Colon (tissue), 2 donors: ENCODE results near the gene DTNBP1.
"Not testable (repeated sequence)": the region's sequence is repeated elsewhere in the genome, so short reads cannot be mapped to it uniquely, and the experiment has no call there.

Experiments
- FAIRE-seq: peaks from 2 replicates; lab custom pipeline; 2012; peaks lifted over from hg19 to GRCh38; lab: Jason Lieb, UNC
- donor health status: control.
- donor health status: control.

The DTNBP1 gene

GRCh38 chr6:15556711-15557110, 106.1 kb downstream of the DTNBP1 start:
- no peak for FAIRE-seq

GRCh38 chr6:15555101-15556038, 107.5 kb downstream of the DTNBP1 start:
- no peak for FAIRE-seq

- FAIRE-seq = no peak
These were observed 108.1 kb downstream of the DTNBP1 start for GRCh38 chr6:15554728-15555100.

GRCh38 chr6:15553736-15554294, 109.0 kb downstream of the DTNBP1 start:
- no peak for FAIRE-seq

GRCh38 chr6:15553031-15553430, 109.8 kb downstream of the DTNBP1 start:
- FAIRE-seq = no peak

GRCh38 chr6:15551798-15552197, 111.0 kb downstream of the DTNBP1 start:
- FAIRE-seq = no peak

GRCh38 chr6:15551262-15551661, 111.6 kb downstream of the DTNBP1 start:
- FAIRE-seq = no peak

GRCh38 chr6:15550546-15551123, 112.2 kb downstream of the DTNBP1 start:
- FAIRE-seq = no peak

GRCh38 chr6:15549371-15549770, 113.5 kb downstream of the DTNBP1 start:
- FAIRE-seq = no peak

GRCh38 chr6:15547400-15547799, 115.4 kb downstream of the DTNBP1 start:
- no peak for FAIRE-seq

GRCh38 chr6:15546591-15546990, 116.2 kb downstream of the DTNBP1 start:
- no peak for FAIRE-seq

GRCh38 chr6:15544321-15544900, 118.4 kb downstream of the DTNBP1 start:
- FAIRE-seq = no peak

GRCh38 chr6:15543332-15543917, 119.4 kb downstream of the DTNBP1 start:
- not testable (repeated sequence) for FAIRE-seq

- FAIRE-seq = no peak
These were observed 123.0 kb downstream of the DTNBP1 start for GRCh38 chr6:15539722-15540270.

- no peak for FAIRE-seq
These were observed 123.9 kb downstream of the DTNBP1 start for GRCh38 chr6:15538766-15539495.

GRCh38 chr6:15538106-15538505, 124.7 kb downstream of the DTNBP1 start:
- no peak for FAIRE-seq

- no peak for FAIRE-seq
These were observed 126.5 kb downstream of the DTNBP1 start for GRCh38 chr6:15536198-15536955.

- FAIRE-seq = no peak
These were observed 127.2 kb downstream of the DTNBP1 start for GRCh38 chr6:15535495-15536197.

GRCh38 chr6:15534974-15535373, 127.9 kb downstream of the DTNBP1 start:
- FAIRE-seq = no peak

GRCh38 chr6:15533379-15534026, 129.3 kb downstream of the DTNBP1 start:
- no peak for FAIRE-seq
